GM18526 (cell line): ENCODE results near the gene USP35.

Experiments
- POLR2A ChIP-seq: IDR thresholded peaks from 3 replicates; pipeline ENCODE4 v1.6.1; 2011; ENCODE audit not compliant: insufficient read length; ENCODE audit errors: extremely low read depth

USP35 gene

GRCh38 chr11:78227921-78228320 lies 39.2 kb downstream of the USP35 start:
- TF ChIP-seq POLR2A: no peak

- TF ChIP-seq POLR2A: no peak
Observed at GRCh38 chr11:78228467-78228866, 39.7 kb downstream of the USP35 start.

- no peak for TF ChIP-seq POLR2A
Observed at GRCh38 chr11:78229106-78229505, 40.4 kb downstream of the USP35 start.

GRCh38 chr11:78230161-78230877 lies 41.6 kb downstream of the USP35 start:
- no peak for TF ChIP-seq POLR2A

GRCh38 chr11:78231962-78232501 lies 43.3 kb downstream of the USP35 start:
- no peak for TF ChIP-seq POLR2A

- no peak for TF ChIP-seq POLR2A
Observed at GRCh38 chr11:78234006-78234405, 45.3 kb downstream of the USP35 start.

- TF ChIP-seq POLR2A: no peak
Observed at GRCh38 chr11:78237293-78238046, 48.8 kb downstream of the USP35 start.

GRCh38 chr11:78239781-78240180 lies 51.1 kb downstream of the USP35 start:
- no peak for TF ChIP-seq POLR2A

GRCh38 chr11:78241475-78241874 lies 52.8 kb downstream of the USP35 start:
- no peak for TF ChIP-seq POLR2A

GRCh38 chr11:78244080-78244479 lies 55.4 kb downstream of the USP35 start:
- TF ChIP-seq POLR2A: no peak

GRCh38 chr11:78244546-78245255 lies 56.0 kb downstream of the USP35 start:
- no peak for TF ChIP-seq POLR2A

- TF ChIP-seq POLR2A: no peak
Observed at GRCh38 chr11:78248191-78248590, 59.5 kb downstream of the USP35 start.

- TF ChIP-seq POLR2A: no peak
Observed at GRCh38 chr11:78248903-78249302, 60.2 kb downstream of the USP35 start.

- TF ChIP-seq POLR2A: no peak
Observed at GRCh38 chr11:78250099-78250498, 61.4 kb downstream of the USP35 start.

- TF ChIP-seq POLR2A: no peak
Observed at GRCh38 chr11:78251083-78251775, 62.5 kb downstream of the USP35 start.
